Colonic mucosa (tissue), 4 donors: ENCODE results near the gene TMEM91. TPM values are rescaled to one million over a fixed set of nuclear protein-coding genes. Genes with fewer than 3 reads are reported as not detected.
"Not testable (repeated sequence)": the region's sequence is repeated elsewhere in the genome, so short reads cannot be mapped to it uniquely, and the experiment has no call there.

Source experiments
- DNase-seq: peaks from one replicate; pipeline ENCODE4 v3.0.0-alpha.2; 2020
- H3K27ac ChIP-seq: fragments of 200-600 bp; one replicate; pipeline ENCODE4 v1.8.0; 2021
- H3K27me3 ChIP-seq: fragments of 200-600 bp; one replicate; pipeline ENCODE4 v1.8.0; 2021
- H3K36me3 ChIP-seq: fragments of 200-600 bp; one replicate; pipeline ENCODE4 v1.8.0; 2021
- H3K4me1 ChIP-seq: fragments of 200-600 bp; one replicate; pipeline ENCODE4 v1.8.0; 2021; ENCODE audit warnings: mild to moderate bottlenecking
- H3K4me3 ChIP-seq: fragments of 200-600 bp; one replicate; pipeline ENCODE4 v1.8.0; 2021
- H3K9ac ChIP-seq, 2 donors: one replicate each; pipeline ENCODE4 v1.7.0; 2013; ENCODE audit warnings: control low read depth in 2 of 2, low read depth in 2 of 2, low read length in 2 of 2
- H3K9me3 ChIP-seq: fragments of 200-600 bp; one replicate; pipeline ENCODE4 v1.8.0; 2021
- intact Hi-C: fragments of 100-400 bp; cut with DNase I; formaldehyde crosslinking; loops from one replicate; pipeline ENCODE4 v1.14.1; 2022
- total RNA-seq, 2 donors: library from RNA; stranded (reverse); fragmentation: NEBNext Ultra II Directional in 1 of 2; extraction: Animal tissue kit (Norgen Biotek cat#: 25700) in 1 of 2; gene quantifications; one replicate each; pipeline ENCODE4 v1.2.1, GENCODE V29; 2021
- TF ChIP-seq, protein P1 (sequence below): fragments of 200-600 bp; IDR thresholded peaks from one replicate; pipeline ENCODE4 v1.8.0; 2022; ENCODE audit warnings: antibody characterized with exemption, mild to moderate bottlenecking
- donor health status: healthy.
- donor health status: DM: no; HTN: no; CAD: no.
- donor health status: DM: no; HTN: no; CAD: no.

The TMEM91 gene
- total RNA-seq, 2 donors from 2014 or later = 2.0 to 3.6 TPM

DNA sequence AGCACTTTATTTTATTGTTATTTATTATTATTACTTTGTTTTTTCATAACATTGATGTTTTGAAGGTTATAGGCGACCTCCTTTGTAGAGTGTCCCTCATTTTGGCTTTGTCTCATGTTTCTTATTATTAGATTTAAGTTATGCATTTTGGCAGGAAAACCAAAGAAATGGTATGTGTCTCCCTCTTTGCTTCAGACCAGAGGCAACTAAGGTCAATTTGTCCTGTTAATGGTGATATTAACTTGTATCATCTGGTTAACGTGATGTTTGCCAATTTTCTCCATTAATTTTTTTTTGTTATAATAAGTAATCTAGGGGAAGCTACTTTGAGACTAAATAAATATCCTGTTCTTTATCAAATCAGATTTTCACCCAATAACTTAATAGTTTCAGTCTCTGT is 3.8 kb upstream of the TMEM91 start:
- Histone ChIP-seq H3K9ac (no peak overlapping the region), H3K4me3 (no peak overlapping the region), H3K36me3 (no peaks in the 10 kb centered on the region), H3K4me1 (no peaks in the 10 kb centered on the region), H3K27ac (no peak overlapping the region), H3K27me3 (no peaks in the 10 kb centered on the region), H3K9me3 (no peaks in the 10 kb centered on the region)
- TF ChIP-seq, protein P1, sequence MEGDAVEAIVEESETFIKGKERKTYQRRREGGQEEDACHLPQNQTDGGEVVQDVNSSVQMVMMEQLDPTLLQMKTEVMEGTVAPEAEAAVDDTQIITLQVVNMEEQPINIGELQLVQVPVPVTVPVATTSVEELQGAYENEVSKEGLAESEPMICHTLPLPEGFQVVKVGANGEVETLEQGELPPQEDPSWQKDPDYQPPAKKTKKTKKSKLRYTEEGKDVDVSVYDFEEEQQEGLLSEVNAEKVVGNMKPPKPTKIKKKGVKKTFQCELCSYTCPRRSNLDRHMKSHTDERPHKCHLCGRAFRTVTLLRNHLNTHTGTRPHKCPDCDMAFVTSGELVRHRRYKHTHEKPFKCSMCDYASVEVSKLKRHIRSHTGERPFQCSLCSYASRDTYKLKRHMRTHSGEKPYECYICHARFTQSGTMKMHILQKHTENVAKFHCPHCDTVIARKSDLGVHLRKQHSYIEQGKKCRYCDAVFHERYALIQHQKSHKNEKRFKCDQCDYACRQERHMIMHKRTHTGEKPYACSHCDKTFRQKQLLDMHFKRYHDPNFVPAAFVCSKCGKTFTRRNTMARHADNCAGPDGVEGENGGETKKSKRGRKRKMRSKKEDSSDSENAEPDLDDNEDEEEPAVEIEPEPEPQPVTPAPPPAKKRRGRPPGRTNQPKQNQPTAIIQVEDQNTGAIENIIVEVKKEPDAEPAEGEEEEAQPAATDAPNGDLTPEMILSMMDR = no peak
- intact Hi-C loops = no loop called here
- no peak for DNase-seq

DNA sequence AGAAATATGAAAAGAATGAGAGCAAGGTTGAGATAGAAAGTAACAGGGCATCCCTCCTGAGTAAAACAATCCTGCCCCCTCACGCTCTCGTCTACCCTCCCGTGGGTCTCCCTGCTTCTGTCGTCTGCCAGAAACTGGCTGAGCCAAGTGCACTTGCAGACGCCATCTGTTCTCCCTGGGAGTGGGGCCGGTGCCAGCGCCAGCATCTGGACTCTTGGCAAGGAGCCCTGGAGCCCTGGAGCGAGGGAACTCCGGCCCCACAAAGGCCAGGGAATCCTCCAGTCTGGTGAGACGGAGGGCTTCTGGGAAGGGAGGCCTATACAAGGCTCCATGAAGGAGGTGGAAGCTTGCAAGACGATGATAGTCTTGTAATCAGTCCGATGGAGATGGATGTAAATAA is 2.3 kb upstream of the TMEM91 start:
- TF ChIP-seq, protein P1 = no peak
- H3K27ac ChIP-seq = no peak overlapping the region

DNA sequence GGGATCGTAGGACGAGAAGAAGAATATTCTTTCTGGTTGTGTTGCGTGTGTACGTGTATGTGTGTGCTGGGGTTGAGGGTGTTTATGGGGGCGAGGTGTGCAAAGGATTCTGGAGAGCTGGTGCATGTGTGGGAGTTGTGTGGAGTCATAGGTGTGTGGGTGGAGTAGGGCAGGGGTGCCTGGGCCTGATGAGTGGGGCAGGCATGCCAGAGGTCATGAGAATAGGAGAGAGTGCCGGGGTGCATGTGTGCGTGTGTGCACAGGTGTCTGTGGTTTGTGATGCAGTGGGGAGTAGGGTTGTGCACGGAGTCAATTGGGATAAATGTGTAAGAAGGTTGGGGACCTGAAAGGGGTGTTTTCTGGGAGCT is 649 bp downstream of the TMEM91 start:
- peak overlapping the region; percentile 55 to 74 for H3K9ac ChIP-seq
- no peaks in the 10 kb centered on the region for H3K9me3 ChIP-seq
- H3K27me3 ChIP-seq = no peaks in the 10 kb centered on the region
- peak overlapping the region; percentile 5 for H3K27ac ChIP-seq
- no peaks in the 10 kb centered on the region for H3K36me3 ChIP-seq
- intact Hi-C loops = no loop called here
- TF ChIP-seq, protein P1 = no peak
- H3K4me3 ChIP-seq = peak overlapping the region; percentile 53
- H3K4me1 ChIP-seq = no peaks in the 10 kb centered on the region
- DNase-seq = no peak

More for the DNA sequence above, 2.3 kb upstream of the TMEM91 start:
- H3K27me3 ChIP-seq = no peaks in the 10 kb centered on the region
- no peak overlapping the region for H3K4me3 ChIP-seq
- H3K9me3 ChIP-seq = no peaks in the 10 kb centered on the region
- no peaks in the 10 kb centered on the region for H3K36me3 ChIP-seq
- intact Hi-C loops = no loop called here
- no peak overlapping the region for H3K9ac ChIP-seq
- no peaks in the 10 kb centered on the region for H3K4me1 ChIP-seq
- peak; percentile 76 for DNase-seq

DNA sequence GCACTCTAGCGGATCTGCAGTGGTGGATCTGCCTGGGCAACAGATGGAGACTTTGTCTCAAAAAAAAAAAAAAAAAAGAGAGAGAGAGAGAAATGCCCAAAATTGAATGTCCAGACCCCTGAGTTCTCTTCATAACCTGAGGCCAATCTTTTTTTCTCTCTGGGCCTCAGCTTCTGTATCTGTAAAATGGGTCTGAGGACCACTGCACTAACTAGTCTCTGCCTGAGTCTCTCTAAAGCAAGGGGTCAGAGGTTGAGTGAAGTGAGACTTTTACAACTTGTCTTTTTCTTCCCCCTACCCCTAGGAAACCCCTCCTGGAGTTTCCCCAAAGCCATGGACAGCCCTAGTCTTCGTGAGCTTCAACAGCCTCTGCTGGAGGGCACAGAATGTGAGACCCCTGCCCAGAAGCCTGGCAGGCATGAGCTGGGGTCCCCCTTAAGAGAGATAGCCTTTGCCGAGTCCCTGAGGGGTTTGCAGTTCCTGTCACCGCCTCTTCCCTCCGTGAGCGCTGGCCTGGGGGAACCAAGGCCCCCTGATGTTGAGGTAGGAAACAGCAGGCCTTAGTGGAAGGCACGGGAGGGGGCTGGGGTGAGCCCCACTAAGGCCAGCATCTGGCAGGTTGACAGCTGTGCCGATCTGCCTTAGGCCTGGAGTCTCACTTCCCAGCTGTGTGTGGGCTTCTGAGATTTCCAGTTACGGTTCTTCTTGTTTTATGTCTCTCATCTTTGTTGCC is 1.8 kb downstream of the TMEM91 start:
- Histone ChIP-seq H3K27me3 (no peaks in the 10 kb centered on the region), H3K27ac (no peak overlapping the region), H3K9me3 (no peaks in the 10 kb centered on the region), H3K4me3 (no peak overlapping the region), H3K4me1 (no peaks in the 10 kb centered on the region), H3K36me3 (no peaks in the 10 kb centered on the region), H3K9ac (no peak overlapping the region)
- TF ChIP-seq, protein P1 = no peak
- DNase-seq = no peak
- intact Hi-C loops = no loop called here

- intact Hi-C loops, H3K4me1 ChIP-seq, H3K9me3 ChIP-seq, H3K4me3 ChIP-seq, H3K27ac ChIP-seq, H3K27me3 ChIP-seq, DNase-seq, H3K9ac ChIP-seq, H3K36me3 ChIP-seq: not testable (repeated sequence)
These were observed 5.2 kb downstream of the TMEM91 start for GRCh38 chr19:41381536-41381935.

DNA sequence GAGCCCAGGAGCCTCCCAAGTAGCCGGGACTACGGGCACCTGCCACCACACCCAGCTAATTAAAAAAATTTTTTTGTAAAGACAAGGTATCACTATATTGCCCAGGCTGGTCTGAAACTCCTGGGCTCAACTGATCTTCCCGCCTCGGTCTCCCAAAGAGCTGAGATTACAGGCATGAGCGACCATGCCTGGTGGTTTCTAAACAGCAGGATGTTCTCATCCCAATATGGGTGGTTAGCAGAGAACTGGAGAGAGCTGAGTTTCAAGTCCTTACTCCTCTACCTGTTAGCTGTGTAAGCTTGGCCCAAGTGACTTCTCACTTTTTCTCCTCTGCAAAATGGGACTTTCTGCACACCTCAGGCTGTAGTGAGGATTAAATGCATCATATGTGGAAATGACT is 8.0 kb downstream of the TMEM91 start:
- no peak overlapping the region for H3K9ac ChIP-seq
- no peak overlapping the region for H3K4me3 ChIP-seq
- H3K27ac ChIP-seq = no peak overlapping the region
- TF ChIP-seq, protein P1 = no peak
- no peaks in the 10 kb centered on the region for H3K36me3 ChIP-seq
- no peak for DNase-seq
- no peaks in the 10 kb centered on the region for H3K9me3 ChIP-seq
- H3K4me1 ChIP-seq = no peaks in the 10 kb centered on the region
- intact Hi-C loops = no loop called here
- H3K27me3 ChIP-seq = no peaks in the 10 kb centered on the region
